ENCODE data around the gene DNAAF1. TPM values are rescaled to one million over a fixed set of nuclear protein-coding genes. Genes with fewer than 3 reads are reported as not detected.
A peak's percentile ranks its signal among the peaks of the same experiment; 100 is the strongest.

The DNAAF1 gene
- total RNA-seq, 1 experiment from 2014 or later = not detected

- no peak for DNase-seq (ENCODE audit: low read depth)
Observed at GRCh38 chr16:84159800-84160199, 14.7 kb downstream of the DNAAF1 start.

- DNase-seq (ENCODE audit: low read depth) = no peak
Observed at GRCh38 chr16:84161037-84161436, 15.9 kb downstream of the DNAAF1 start.

- no peak for DNase-seq (ENCODE audit: low read depth)
Observed at GRCh38 chr16:84161801-84162200, 16.7 kb downstream of the DNAAF1 start.

GRCh38 chr16:84165746-84166145 lies 20.6 kb downstream of the DNAAF1 start:
- DNase-seq (ENCODE audit: low read depth) = no peak

GRCh38 chr16:84166796-84167695 lies 21.9 kb downstream of the DNAAF1 start:
- no peak for DNase-seq (ENCODE audit: low read depth)

GRCh38 chr16:84169765-84170310 lies 24.7 kb downstream of the DNAAF1 start:
- DNase-seq (ENCODE audit: low read depth) = no peak

- DNase-seq (ENCODE audit: low read depth) = no peak
Observed at GRCh38 chr16:84174396-84174795, 29.3 kb downstream of the DNAAF1 start.

- peak; percentile 66 for DNase-seq (ENCODE audit: low read depth)
Observed at GRCh38 chr16:84175350-84176081, 30.4 kb downstream of the DNAAF1 start.

- DNase-seq (ENCODE audit: low read depth) = no peak
Observed at GRCh38 chr16:84176192-84177053, 31.3 kb downstream of the DNAAF1 start.

- DNase-seq (ENCODE audit: low read depth) = peak; percentile 36
Observed at GRCh38 chr16:84177741-84178073, 32.6 kb downstream of the DNAAF1 start.

- DNase-seq (ENCODE audit: low read depth) = no peak
Observed at GRCh38 chr16:84178146-84178765, 33.1 kb downstream of the DNAAF1 start.

- DNase-seq (ENCODE audit: low read depth) = no peak
Observed at GRCh38 chr16:84178892-84179611, 33.9 kb downstream of the DNAAF1 start.

- no peak for DNase-seq (ENCODE audit: low read depth)
Observed at GRCh38 chr16:84179612-84180320, 34.7 kb downstream of the DNAAF1 start.

- no peak for DNase-seq (ENCODE audit: low read depth)
Observed at GRCh38 chr16:84180519-84181140, 35.5 kb downstream of the DNAAF1 start.

GRCh38 chr16:84181144-84181915 lies 36.2 kb downstream of the DNAAF1 start:
- no peak for DNase-seq (ENCODE audit: low read depth)

- no peak for DNase-seq (ENCODE audit: low read depth)
Observed at GRCh38 chr16:84182104-84182503, 37.0 kb downstream of the DNAAF1 start.

- DNase-seq (ENCODE audit: low read depth) = no peak
Observed at GRCh38 chr16:84182680-84183571, 37.8 kb downstream of the DNAAF1 start.

GRCh38 chr16:84183572-84183875 lies 38.4 kb downstream of the DNAAF1 start:
- no peak for DNase-seq (ENCODE audit: low read depth)

Measured in LHCN-M2 (cell line).